CD4-positive, alpha-beta T cell treated with Interleukin-4 for 1 hour (primary cell): Measurements from ENCODE around the gene LRRC74A.
"Not testable (repeated sequence)": the region's sequence is repeated elsewhere in the genome, so short reads cannot be mapped to it uniquely, and the experiment has no call there.

Experiments
- DNase-seq, 2 donors: peaks; one replicate each; pipeline ENCODE4 v3.0.0-alpha.2; 2020 to 2022

The LRRC74A gene

GRCh38 chr14:76900682-76901081, 74.5 kb downstream of the LRRC74A start:
- no peak for DNase-seq

GRCh38 chr14:76901171-76902055, 75.2 kb downstream of the LRRC74A start:
- no peak for DNase-seq

- no peak for DNase-seq
Measured at GRCh38 chr14:76902591-76902990, 76.4 kb downstream of the LRRC74A start.

- DNase-seq, result no peak
Measured at GRCh38 chr14:76904100-76904739, 78.0 kb downstream of the LRRC74A start.

- peak; percentile 48 to 84 for DNase-seq
Measured at GRCh38 chr14:76904740-76905569, 78.7 kb downstream of the LRRC74A start.

- peak; percentile 67 to 80 for DNase-seq
Measured at GRCh38 chr14:76908834-76909233, 82.6 kb downstream of the LRRC74A start.

GRCh38 chr14:76909266-76909665, 83.1 kb downstream of the LRRC74A start:
- no peak for DNase-seq

- no peak for DNase-seq
Measured at GRCh38 chr14:76910371-76910890, 84.2 kb downstream of the LRRC74A start.

- DNase-seq, result no peak
Measured at GRCh38 chr14:76911473-76911872, 85.3 kb downstream of the LRRC74A start.

- not testable (repeated sequence) for DNase-seq
Measured at GRCh38 chr14:76914533-76915081, 88.4 kb downstream of the LRRC74A start.

- no peak for DNase-seq
Measured at GRCh38 chr14:76916040-76916715, 90.0 kb downstream of the LRRC74A start.

GRCh38 chr14:76917158-76917596, 91.0 kb downstream of the LRRC74A start:
- DNase-seq, result peak in 1 of 2 donors; percentile 18

GRCh38 chr14:76917745-76918255, 91.6 kb downstream of the LRRC74A start:
- DNase-seq, result no peak

- peak in 1 of 2 donors; percentile 36 for DNase-seq
Measured at GRCh38 chr14:76918256-76918781, 92.1 kb downstream of the LRRC74A start.

- DNase-seq, result peak in 1 of 2 donors; percentile 30
Measured at GRCh38 chr14:76918782-76919394, 92.7 kb downstream of the LRRC74A start.
